SK-N-MC (cell line): ENCODE measurements around the gene FOXP1.

ENCODE experiments used
- EZH2 ChIP-seq: fragments of 200-600 bp; sonication (generic); IDR thresholded peaks from one replicate; pipeline ENCODE4 v1.6.1; 2017; ENCODE audit warnings: antibody characterized with exemption
- POLR2AphosphoS5 ChIP-seq: IDR thresholded peaks from 2 replicates; pipeline ENCODE4 v1.6.1; 2012; ENCODE audit warnings: mild to moderate bottlenecking, low read depth, low read length, borderline replicate concordance

DNA sequence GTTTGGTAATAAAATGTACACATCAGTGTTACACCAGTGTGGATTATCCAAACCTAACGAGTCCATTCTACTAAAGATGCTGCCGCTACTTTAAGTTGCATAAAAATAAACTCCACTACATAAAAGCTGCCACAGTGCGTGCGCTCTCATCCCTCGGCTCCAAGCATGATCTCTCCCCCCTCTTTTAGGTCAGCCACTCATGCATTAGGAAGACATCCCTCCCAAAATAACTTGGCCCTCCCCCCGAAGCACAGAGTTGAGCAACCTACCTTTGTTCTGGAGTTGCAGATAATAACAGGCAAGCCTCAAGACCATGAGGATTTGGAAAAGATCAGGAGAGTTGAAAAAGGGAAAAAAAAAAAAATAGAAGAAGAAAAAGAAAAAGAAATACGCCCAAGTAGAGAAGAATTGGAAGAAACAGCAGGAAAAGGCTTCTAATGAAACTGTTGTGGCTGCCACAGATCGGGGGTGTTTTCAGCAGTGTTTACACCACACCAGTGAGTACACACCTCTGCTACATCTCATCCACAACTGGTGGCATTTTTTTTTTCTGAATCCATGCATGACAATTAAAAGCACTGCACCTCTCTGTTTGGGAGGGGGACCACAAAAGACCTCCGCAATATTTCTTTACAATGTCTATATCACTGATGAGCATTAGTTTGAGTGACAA, 339.2 kb downstream of the FOXP1 start:
- TF ChIP-seq POLR2AphosphoS5 (no peak), EZH2 (no peak)
